ENCODE measurements around the gene MBD5.

DNA sequence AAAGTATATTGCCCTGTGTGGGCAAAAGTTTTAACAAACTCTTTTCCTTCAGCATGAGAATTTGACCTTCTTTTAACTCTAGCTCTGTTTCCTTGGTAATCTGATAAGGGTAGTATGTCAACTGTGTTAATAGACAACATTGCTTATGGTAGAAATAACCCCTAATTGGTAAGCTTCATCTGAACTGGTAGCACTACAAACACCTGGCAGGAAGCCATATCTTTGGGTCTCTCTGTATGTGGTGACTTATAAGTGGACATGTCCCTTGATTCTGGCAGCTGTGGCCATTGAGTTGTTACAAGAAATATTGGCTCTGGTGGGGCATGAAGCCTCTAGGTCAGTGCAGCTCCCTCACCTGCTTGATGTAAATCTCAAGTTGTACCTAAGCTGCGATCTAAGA is 46.9 kb downstream of the MBD5 start:
- no peak for TF ChIP-seq EZH2 (IDR thresholded peaks at IDR 0.05; ENCODE audit: borderline replicate concordance, insufficient read depth, low read depth, low read length, poor library complexity, severe bottlenecking)
- TF ChIP-seq, protein P1, sequence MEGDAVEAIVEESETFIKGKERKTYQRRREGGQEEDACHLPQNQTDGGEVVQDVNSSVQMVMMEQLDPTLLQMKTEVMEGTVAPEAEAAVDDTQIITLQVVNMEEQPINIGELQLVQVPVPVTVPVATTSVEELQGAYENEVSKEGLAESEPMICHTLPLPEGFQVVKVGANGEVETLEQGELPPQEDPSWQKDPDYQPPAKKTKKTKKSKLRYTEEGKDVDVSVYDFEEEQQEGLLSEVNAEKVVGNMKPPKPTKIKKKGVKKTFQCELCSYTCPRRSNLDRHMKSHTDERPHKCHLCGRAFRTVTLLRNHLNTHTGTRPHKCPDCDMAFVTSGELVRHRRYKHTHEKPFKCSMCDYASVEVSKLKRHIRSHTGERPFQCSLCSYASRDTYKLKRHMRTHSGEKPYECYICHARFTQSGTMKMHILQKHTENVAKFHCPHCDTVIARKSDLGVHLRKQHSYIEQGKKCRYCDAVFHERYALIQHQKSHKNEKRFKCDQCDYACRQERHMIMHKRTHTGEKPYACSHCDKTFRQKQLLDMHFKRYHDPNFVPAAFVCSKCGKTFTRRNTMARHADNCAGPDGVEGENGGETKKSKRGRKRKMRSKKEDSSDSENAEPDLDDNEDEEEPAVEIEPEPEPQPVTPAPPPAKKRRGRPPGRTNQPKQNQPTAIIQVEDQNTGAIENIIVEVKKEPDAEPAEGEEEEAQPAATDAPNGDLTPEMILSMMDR (IDR thresholded peaks at IDR 0.05), result no peak
